ENCODE results near the gene MCOLN1.

MCOLN1 gene

GRCh38 chr19:7509625-7510024, 12.8 kb upstream of the MCOLN1 start:
- no peak overlapping the region for H3K27ac Mint-ChIP-seq

GRCh38 chr19:7512400-7512851, 10.0 kb upstream of the MCOLN1 start:
- Mint-ChIP-seq H3K4me3 (no peak overlapping the region), H3K36me3 (ENCODE audit: low read depth) (no peaks in the 10 kb centered on the region), H3K27me3 (peaks cover 53% of the 10 kb centered on the region), H3K4me1 (ENCODE audit: low read depth) (peaks cover 27% of the 10 kb centered on the region), H3K27ac (no peak overlapping the region), H3K9me3 (no peaks in the 10 kb centered on the region)
- intact Hi-C loops (cut with micrococcal nuclease), result no loop called here

More at GRCh38 chr19:7509625-7510024, 12.8 kb upstream of the MCOLN1 start:
- Mint-ChIP-seq H3K4me1 (ENCODE audit: low read depth) (peaks cover 36% of the 10 kb centered on the region), H3K27me3 (peaks cover 44% of the 10 kb centered on the region), H3K4me3 (no peak overlapping the region), H3K9me3 (no peaks in the 10 kb centered on the region), H3K36me3 (ENCODE audit: low read depth) (no peaks in the 10 kb centered on the region)
- intact Hi-C loops (cut with micrococcal nuclease), result no loop called here

GRCh38 chr19:7513809-7514642, 8.4 kb upstream of the MCOLN1 start:
- intact Hi-C loops (cut with micrococcal nuclease), result no loop called here
- Mint-ChIP-seq H3K4me3 (no peak overlapping the region), H3K4me1 (ENCODE audit: low read depth) (peaks cover 20% of the 10 kb centered on the region), H3K9me3 (no peaks in the 10 kb centered on the region), H3K36me3 (ENCODE audit: low read depth) (peaks cover 2% of the 10 kb centered on the region), H3K27me3 (peaks cover 61% of the 10 kb centered on the region), H3K27ac (no peak overlapping the region)

DNA sequence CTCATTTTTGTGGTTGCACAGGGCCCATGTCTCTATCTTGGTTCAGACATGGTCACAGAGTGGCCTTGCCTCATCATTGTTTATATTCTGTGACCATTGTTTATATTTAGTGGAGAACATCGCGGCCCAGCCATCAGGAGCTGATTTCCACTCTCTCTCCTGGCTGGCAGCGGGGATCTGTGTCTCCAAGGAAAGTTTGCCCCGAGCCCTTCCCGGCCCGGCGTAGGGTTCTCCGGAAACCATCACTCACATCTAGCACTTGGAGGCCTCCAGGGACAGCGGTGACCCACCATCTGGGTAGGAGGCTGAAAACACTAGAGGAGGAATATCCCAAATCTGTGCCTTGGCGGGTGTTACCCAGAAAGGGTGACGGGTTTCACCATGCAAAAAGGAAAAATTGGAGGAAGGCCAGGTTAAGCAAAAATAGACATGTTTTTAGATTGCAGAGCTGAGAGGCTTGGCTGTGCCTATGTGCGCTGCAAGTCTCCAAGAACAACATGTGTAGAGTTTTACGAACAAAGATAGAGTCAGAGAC, 7.2 kb upstream of the MCOLN1 start:
- H3K9me3 Mint-ChIP-seq, result no peaks in the 10 kb centered on the region
- H3K4me3 Mint-ChIP-seq, result peak overlapping the region; percentile 67
- intact Hi-C loops (cut with micrococcal nuclease), result no loop called here
- H3K36me3 Mint-ChIP-seq (ENCODE audit: low read depth), result peaks cover 10% of the 10 kb centered on the region
- H3K27me3 Mint-ChIP-seq, result peaks cover 54% of the 10 kb centered on the region
- H3K4me1 Mint-ChIP-seq (ENCODE audit: low read depth), result peaks cover 20% of the 10 kb centered on the region
- H3K27ac Mint-ChIP-seq, result peak overlapping the region; percentile 65

DNA sequence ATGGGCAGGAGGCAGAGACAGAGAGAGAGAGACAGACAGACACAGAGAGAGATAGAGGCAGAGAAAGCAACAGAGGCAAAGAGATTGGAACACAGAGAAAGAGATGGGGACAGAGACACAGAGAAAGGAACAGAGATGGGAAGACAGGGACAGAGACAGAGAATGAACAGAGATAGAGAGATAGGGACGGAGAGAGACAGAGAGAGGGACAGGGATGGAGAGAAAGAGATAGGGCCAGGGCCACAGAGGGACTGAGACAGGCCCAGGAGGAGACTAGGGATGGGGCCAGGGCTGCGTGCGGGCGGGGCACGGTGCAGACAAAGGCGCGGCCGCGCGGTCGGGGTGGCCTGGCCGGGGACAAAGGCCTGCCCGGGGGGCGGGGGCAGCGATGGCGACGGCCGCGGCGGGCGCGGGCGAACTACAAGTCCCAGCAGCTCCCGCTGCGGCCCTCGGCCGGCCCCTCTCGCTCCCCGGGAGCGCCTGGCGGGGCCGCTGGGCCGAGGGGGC, 6.7 kb upstream of the MCOLN1 start, which contains the start of gene ZNF358:
Gene ZNF358, plus strand, starts transcription at position 459 of the 507 bp plus-strand sequence. CDS start 3,140 bp downstream, outside the sequence.
- Mint-ChIP-seq H3K4me3 (peak within 1 kb of the TSS; percentile 67), H3K4me1 (ENCODE audit: low read depth) (peaks cover 24% of the 10 kb centered on the region), H3K27ac (peak within 1 kb of the TSS; percentile 65), H3K36me3 (ENCODE audit: low read depth) (peaks cover 15% of the 10 kb centered on the region), H3K27me3 (peaks cover 51% of the 10 kb centered on the region), H3K9me3 (no peaks in the 10 kb centered on the region)
- intact Hi-C loops (cut with micrococcal nuclease), result no loop called here

DNA sequence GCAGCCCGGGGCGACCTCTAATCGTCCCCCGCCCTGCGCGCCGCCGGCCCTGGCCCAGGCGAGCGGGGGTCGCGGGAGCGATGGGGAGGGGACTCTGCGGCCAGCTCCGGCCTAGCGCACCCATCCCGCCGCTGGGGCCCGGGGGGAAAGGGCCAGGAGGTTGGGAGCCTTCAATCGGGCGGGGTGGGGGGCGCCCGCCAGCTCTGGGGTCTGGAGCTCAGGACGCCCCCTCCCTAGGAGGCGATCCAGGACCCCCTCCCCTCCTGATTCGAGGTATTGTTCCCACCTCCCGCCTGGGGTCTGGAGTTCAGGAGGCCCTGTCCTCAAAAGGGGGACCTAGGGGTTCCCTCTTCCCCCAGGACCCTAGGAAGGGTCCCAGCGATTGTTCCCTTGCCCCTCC, 6.1 kb upstream of the MCOLN1 start:
- Mint-ChIP-seq H3K4me3 (peak overlapping the region; percentile 59), H3K27ac (no peak overlapping the region), H3K9me3 (no peaks in the 10 kb centered on the region), H3K36me3 (ENCODE audit: low read depth) (peaks cover 17% of the 10 kb centered on the region), H3K27me3 (peaks cover 49% of the 10 kb centered on the region), H3K4me1 (ENCODE audit: low read depth) (peaks cover 30% of the 10 kb centered on the region)
- intact Hi-C loops (cut with micrococcal nuclease), result no loop called here

DNA sequence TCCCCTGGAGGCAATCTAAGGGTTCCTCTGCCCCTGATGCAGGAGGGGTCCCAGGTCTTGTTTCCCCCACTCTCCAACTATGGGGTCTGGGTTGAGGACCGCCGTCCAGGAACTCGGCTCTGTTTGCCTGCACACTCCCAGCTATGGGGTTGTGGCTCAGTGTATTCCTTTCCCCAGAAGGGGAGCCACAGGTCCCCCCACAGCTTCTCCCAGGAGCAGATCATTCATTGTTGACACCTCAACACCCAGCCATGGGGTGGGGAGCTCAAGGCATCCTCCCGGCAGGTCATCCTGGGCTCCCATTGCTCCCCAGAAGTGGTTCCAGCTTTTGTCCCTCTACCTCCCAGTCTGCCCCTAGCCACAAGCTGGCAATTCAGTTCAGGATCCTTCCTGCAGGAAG, 5.5 kb upstream of the MCOLN1 start:
- H3K36me3 Mint-ChIP-seq (ENCODE audit: low read depth), result peaks cover 17% of the 10 kb centered on the region
- H3K9me3 Mint-ChIP-seq, result no peaks in the 10 kb centered on the region
- no peak overlapping the region for H3K27ac Mint-ChIP-seq
- H3K27me3 Mint-ChIP-seq, result peaks cover 48% of the 10 kb centered on the region
- intact Hi-C loops (cut with micrococcal nuclease), result no loop called here
- peak overlapping the region; percentile 59 for H3K4me3 Mint-ChIP-seq
- peaks cover 35% of the 10 kb centered on the region for H3K4me1 Mint-ChIP-seq (ENCODE audit: low read depth)

DNA sequence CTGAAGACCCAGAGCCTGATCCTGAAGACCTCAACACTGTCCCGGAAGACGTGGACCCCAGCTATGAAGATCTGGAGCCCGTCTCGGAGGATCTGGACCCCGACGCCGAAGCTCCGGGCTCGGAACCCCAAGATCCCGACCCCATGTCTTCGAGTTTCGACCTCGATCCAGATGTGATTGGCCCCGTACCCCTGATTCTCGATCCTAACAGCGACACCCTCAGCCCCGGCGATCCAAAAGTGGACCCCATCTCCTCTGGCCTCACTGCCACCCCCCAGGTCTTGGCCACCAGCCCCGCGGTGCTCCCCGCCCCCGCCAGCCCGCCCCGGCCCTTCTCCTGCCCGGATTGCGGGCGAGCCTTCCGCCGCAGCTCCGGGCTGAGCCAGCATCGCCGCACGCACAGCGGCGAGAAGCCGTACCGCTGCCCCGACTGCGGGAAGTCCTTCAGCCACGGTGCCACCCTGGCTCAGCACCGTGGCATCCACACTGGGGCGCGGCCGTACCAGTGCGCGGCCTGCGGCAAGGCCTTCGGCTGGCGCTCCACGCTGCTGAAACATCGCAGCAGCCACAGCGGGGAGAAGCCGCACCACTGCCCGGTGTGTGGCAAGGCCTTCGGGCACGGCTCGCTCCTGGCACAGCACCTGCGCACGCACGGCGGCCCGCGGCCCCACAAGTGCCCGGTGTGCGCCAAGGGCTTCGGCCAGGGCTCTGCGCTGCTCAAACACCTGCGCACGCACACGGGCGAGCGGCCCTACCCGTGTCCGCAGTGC, 2.9 kb upstream of the MCOLN1 start:
- intact Hi-C loops (cut with micrococcal nuclease), result loop anchor here (5.0 to 10.0 kb wide), 2 partner anchors 37 to 125 kb away; no protein-coding TSS in a partner anchor
- H3K27ac Mint-ChIP-seq, result no peak overlapping the region
- H3K4me1 Mint-ChIP-seq (ENCODE audit: low read depth), result peaks cover 40% of the 10 kb centered on the region
- H3K9me3 Mint-ChIP-seq, result no peaks in the 10 kb centered on the region
- H3K4me3 Mint-ChIP-seq, result no peak overlapping the region
- H3K36me3 Mint-ChIP-seq (ENCODE audit: low read depth), result peaks cover 35% of the 10 kb centered on the region
- peaks cover 30% of the 10 kb centered on the region for H3K27me3 Mint-ChIP-seq

- Mint-ChIP-seq H3K4me3 (no peak overlapping the region), H3K36me3 (ENCODE audit: low read depth) (peaks cover 44% of the 10 kb centered on the region), H3K4me1 (ENCODE audit: low read depth) (peaks cover 44% of the 10 kb centered on the region), H3K27me3 (peaks cover 21% of the 10 kb centered on the region), H3K27ac (no peak overlapping the region), H3K9me3 (no peaks in the 10 kb centered on the region)
- intact Hi-C loops (cut with micrococcal nuclease), result loop anchor here (5.0 to 10.0 kb wide), 2 partner anchors 38 to 126 kb away; no protein-coding TSS in a partner anchor
Observed at GRCh38 chr19:7520131-7521051, 2.0 kb upstream of the MCOLN1 start.

DNA sequence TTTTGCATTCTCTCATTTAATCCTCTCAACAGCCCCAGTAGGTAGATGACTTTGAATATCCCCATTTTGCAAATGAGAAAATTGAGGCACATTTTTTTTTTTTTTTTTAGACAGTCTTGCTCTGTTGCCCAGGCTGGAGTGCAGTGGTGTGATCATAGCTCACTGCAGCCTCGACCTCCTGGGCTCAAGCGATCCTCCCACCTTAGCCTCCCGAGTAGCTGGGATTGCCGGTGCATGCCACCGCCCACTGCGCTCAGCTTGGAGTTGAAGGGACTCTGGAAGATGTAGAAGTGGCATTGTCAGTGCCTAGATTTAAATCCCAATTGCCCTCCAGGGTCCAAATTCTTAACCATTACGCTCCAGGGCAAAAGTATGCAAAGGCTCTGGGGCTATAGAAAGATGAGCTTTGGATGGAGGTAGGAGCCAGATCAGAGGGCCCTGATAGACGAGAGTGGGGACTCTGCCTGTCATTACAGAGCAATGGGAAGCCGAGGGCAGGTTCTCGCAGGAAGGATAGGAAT, 813 bp upstream of the MCOLN1 start:
- Mint-ChIP-seq H3K36me3 (ENCODE audit: low read depth) (peaks cover 56% of the 10 kb centered on the region), H3K9me3 (no peaks in the 10 kb centered on the region), H3K4me3 (peak overlapping the region; percentile 81), H3K4me1 (ENCODE audit: low read depth) (peaks cover 50% of the 10 kb centered on the region), H3K27me3 (peaks cover 15% of the 10 kb centered on the region), H3K27ac (peak overlapping the region; percentile 72)
- intact Hi-C loops (cut with micrococcal nuclease), result loop anchor here (1.0 to 10.0 kb wide), 3 partner anchors 13 to 127 kb away; no protein-coding TSS in a partner anchor

- no peaks in the 10 kb centered on the region for H3K9me3 Mint-ChIP-seq
- intact Hi-C loops (cut with micrococcal nuclease), result loop anchor here (1.0 to 10.0 kb wide), 3 partner anchors 11 to 128 kb away; no protein-coding TSS in a partner anchor
- H3K27ac Mint-ChIP-seq, result peak overlapping the region; percentile 72
- H3K4me3 Mint-ChIP-seq, result peak overlapping the region; percentile 81
- H3K4me1 Mint-ChIP-seq (ENCODE audit: low read depth), result peaks cover 56% of the 10 kb centered on the region
- H3K36me3 Mint-ChIP-seq (ENCODE audit: low read depth), result peaks cover 71% of the 10 kb centered on the region
- peaks cover 2% of the 10 kb centered on the region for H3K27me3 Mint-ChIP-seq
Observed at GRCh38 chr19:7522923-7523667, 671 bp downstream of the MCOLN1 start.

- Mint-ChIP-seq H3K4me3 (no peak overlapping the region), H3K36me3 (ENCODE audit: low read depth) (peaks cover 79% of the 10 kb centered on the region), H3K27me3 (no peaks in the 10 kb centered on the region), H3K9me3 (no peaks in the 10 kb centered on the region), H3K4me1 (ENCODE audit: low read depth) (peaks cover 67% of the 10 kb centered on the region), H3K27ac (no peak overlapping the region)
- intact Hi-C loops (cut with micrococcal nuclease), result loop anchor here (5.0 to 10.0 kb wide), 2 partner anchors 42 to 130 kb away; no protein-coding TSS in a partner anchor
Observed at GRCh38 chr19:7524523-7524922, 2.1 kb downstream of the MCOLN1 start.
